DOHH2 (cell line): ENCODE measurements around the gene TCF20.

Experiments used
- H3F3A ChIP-seq: fragments of 200-600 bp; sonication (generic), shearing (Covaris generic); 2 replicates; pipeline ENCODE4 v1.6.0; 2016; ENCODE audit warnings: antibody characterized with exemption, mild to moderate bottlenecking; ENCODE audit not compliant: control insufficient read depth, insufficient read depth
- H3K27ac ChIP-seq: fragments of 200-600 bp; sonication (generic); 2 replicates; pipeline ENCODE4 v1.5.1; 2014; ENCODE audit warnings: low read depth, mild to moderate bottlenecking, low read length, moderate library complexity
- H3K27me3 ChIP-seq: fragments of 200-600 bp; sonication (generic); 2 replicates; pipeline ENCODE4 v1.6.1; 2014; ENCODE audit warnings: mild to moderate bottlenecking, low read length, mixed read lengths; ENCODE audit not compliant: control insufficient read depth
- H3K36me3 ChIP-seq: fragments of 200-600 bp; sonication (generic); 2 replicates; pipeline ENCODE4 v1.6.1; 2014; ENCODE audit warnings: mild to moderate bottlenecking, low read length, moderate library complexity, mixed read lengths; ENCODE audit not compliant: control insufficient read depth
- H3K4me1 ChIP-seq: fragments of 200-600 bp; sonication (generic); 2 replicates; pipeline ENCODE4 v1.6.1; 2014; ENCODE audit warnings: mild to moderate bottlenecking, low read length, mixed read lengths; ENCODE audit not compliant: control insufficient read depth
- H3K4me2 ChIP-seq: fragments of 200-600 bp; sonication (generic); 2 replicates; pipeline ENCODE4 v1.6.0; 2014; ENCODE audit warnings: mild to moderate bottlenecking, low read length, moderate library complexity
- H3K4me3 ChIP-seq: fragments of 200-600 bp; sonication (generic); 2 replicates; pipeline ENCODE4 v1.5.1; 2014; ENCODE audit warnings: mild to moderate bottlenecking, low read length, mixed read lengths
- H3K79me2 ChIP-seq: fragments of 200-600 bp; sonication (generic); 2 replicates; pipeline ENCODE4 v1.6.1; 2014; ENCODE audit warnings: mild to moderate bottlenecking, low read length, mixed read lengths; ENCODE audit not compliant: control insufficient read depth
- H3K9me2 ChIP-seq: fragments of 200-600 bp; sonication (generic); replicated peaks from 2 replicates; pipeline ENCODE4 v1.6.1; 2014; ENCODE audit warnings: mild to moderate bottlenecking, low read length, mixed read lengths; ENCODE audit not compliant: control insufficient read depth
- H3K9me3 ChIP-seq: fragments of 200-600 bp; sonication (generic); 2 replicates; pipeline ENCODE4 v1.6.1; 2014; ENCODE audit warnings: antibody characterized with exemption, low read length, mixed read lengths; ENCODE audit not compliant: control insufficient read depth, insufficient read depth
- H4K20me1 ChIP-seq: fragments of 200-600 bp; sonication (generic); 2 replicates; pipeline ENCODE4 v1.6.0; 2014; ENCODE audit warnings: low read depth, mild to moderate bottlenecking, antibody characterized with exemption, low read length, moderate library complexity; ENCODE audit not compliant: control insufficient read depth, insufficient read depth
- EZH2phosphoT487 ChIP-seq: fragments of 200-600 bp; sonication (generic); IDR thresholded peaks from 2 replicates; pipeline ENCODE4 v1.6.1; 2017; ENCODE audit warnings: borderline replicate concordance, mild to moderate bottlenecking, antibody characterized with exemption, low read length, moderate library complexity, mixed read lengths
- TF ChIP-seq, protein P1 (sequence below): fragments of 200-600 bp; sonication (generic); IDR thresholded peaks from one replicate; pipeline ENCODE4 v1.5.1; 2014; ENCODE audit warnings: antibody characterized with exemption, mild to moderate bottlenecking, low read depth, low read length; ENCODE audit not compliant: poor library complexity, severe bottlenecking

TCF20 gene

DNA sequence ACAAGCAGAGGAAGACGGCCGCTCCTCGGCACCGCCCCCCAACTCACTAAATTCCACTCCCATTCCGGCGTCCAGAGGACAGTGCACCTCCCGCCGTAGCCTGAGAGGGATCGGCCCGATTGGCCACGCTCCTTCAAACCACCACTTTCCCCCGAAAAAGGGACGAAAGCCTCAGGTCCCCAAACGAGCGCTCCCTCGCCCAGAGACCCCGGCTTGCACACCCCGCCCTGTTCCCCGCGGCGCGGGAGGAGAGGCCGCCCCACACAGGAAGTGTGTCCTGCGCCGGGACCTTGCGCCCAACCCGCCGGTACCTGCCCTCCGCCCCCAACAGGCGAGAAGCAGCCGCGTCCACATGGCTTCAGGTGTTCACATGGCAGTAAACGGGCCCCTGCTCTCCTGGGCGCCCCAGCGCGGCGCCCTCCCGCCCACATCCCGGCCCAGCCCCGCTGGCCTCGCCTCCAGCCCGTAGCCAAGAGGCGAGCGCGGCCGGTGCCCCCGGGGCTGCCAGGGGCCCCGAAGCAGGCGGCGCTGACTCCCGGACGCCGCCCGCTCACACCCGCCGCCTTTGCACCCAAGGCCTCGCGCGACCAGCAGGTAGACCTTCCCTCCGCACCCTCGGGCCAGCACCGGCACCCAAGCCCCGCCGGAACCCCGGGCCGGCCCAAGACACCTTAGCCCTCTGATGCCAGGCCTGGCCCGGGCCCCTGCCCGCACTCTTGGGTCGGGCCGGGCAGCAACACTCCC lies 849 bp downstream of the TCF20 start:
- TF ChIP-seq EZH2phosphoT487: no peak
- TF ChIP-seq, protein P1, sequence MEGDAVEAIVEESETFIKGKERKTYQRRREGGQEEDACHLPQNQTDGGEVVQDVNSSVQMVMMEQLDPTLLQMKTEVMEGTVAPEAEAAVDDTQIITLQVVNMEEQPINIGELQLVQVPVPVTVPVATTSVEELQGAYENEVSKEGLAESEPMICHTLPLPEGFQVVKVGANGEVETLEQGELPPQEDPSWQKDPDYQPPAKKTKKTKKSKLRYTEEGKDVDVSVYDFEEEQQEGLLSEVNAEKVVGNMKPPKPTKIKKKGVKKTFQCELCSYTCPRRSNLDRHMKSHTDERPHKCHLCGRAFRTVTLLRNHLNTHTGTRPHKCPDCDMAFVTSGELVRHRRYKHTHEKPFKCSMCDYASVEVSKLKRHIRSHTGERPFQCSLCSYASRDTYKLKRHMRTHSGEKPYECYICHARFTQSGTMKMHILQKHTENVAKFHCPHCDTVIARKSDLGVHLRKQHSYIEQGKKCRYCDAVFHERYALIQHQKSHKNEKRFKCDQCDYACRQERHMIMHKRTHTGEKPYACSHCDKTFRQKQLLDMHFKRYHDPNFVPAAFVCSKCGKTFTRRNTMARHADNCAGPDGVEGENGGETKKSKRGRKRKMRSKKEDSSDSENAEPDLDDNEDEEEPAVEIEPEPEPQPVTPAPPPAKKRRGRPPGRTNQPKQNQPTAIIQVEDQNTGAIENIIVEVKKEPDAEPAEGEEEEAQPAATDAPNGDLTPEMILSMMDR: peak; percentile 33
- Histone ChIP-seq H3K4me3 (peak overlapping the region; percentile 89), H3K36me3 (peaks cover 9% of the 10 kb centered on the region), H3K9me3 (no peaks in the 10 kb centered on the region), H3K4me1 (peaks cover 33% of the 10 kb centered on the region), H3K79me2 (peaks cover 56% of the 10 kb centered on the region), H3K27ac (peak overlapping the region; percentile 66), H3F3A (no peaks in the 10 kb centered on the region), H3K27me3 (no peaks in the 10 kb centered on the region), H4K20me1 (peaks cover 23% of the 10 kb centered on the region), H3K4me2 (peak overlapping the region; percentile 78), H3K9me2 (no peaks in the 10 kb centered on the region)

DNA sequence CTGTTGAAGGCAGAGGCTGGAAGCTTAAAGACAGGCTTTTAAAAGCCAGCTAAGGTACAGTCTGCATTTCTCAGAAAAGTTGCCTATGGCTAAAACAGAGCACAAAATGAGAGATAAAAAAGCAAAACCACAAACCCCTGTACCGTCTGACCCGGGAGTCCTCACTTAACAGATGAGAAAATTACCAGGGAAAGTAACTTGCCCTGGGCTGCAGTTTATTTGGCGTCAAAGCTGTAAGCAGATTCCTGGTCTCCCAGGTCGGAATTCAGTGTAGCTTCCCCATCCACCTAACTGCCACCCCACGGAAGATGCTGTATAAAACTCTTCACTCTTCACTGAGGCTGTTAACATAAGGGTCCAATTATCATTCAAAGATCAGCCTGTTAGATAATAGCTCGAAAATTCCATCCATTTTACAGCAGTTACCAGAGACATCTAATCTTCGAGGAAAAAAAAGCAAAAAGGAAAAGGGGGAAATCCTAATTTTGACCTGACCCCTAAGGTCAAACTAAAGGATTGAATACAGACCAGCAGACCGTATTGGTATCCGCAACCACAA lies 1.5 kb downstream of the TCF20 start:
- no peak for TF ChIP-seq EZH2phosphoT487
- TF ChIP-seq, protein P1: no peak
- H3K27ac ChIP-seq: no peak overlapping the region

GRCh38 chr22:42265321-42265720 lies 5.1 kb downstream of the TCF20 start:
- no peaks in the 10 kb centered on the region for H3K9me2 ChIP-seq
- TF ChIP-seq EZH2phosphoT487: no peak
- TF ChIP-seq, protein P1: no peak
- H3K4me2 ChIP-seq: no peak overlapping the region
- no peak overlapping the region for H3K27ac ChIP-seq
- H3K4me3 ChIP-seq: no peak overlapping the region
- H3K4me1 ChIP-seq: peaks cover 57% of the 10 kb centered on the region
- H3K9me3 ChIP-seq: no peaks in the 10 kb centered on the region
- H3K79me2 ChIP-seq: peaks cover 98% of the 10 kb centered on the region
- peaks cover 51% of the 10 kb centered on the region for H4K20me1 ChIP-seq
- no peaks in the 10 kb centered on the region for H3K27me3 ChIP-seq
- peaks cover 9% of the 10 kb centered on the region for H3K36me3 ChIP-seq
- no peaks in the 10 kb centered on the region for H3F3A ChIP-seq

More for the DNA sequence above, 1.5 kb downstream of the TCF20 start:
- peaks cover 39% of the 10 kb centered on the region for H3K4me1 ChIP-seq
- peak overlapping the region; percentile 89 for H3K4me3 ChIP-seq
- H3K79me2 ChIP-seq: peaks cover 62% of the 10 kb centered on the region
- H3K9me3 ChIP-seq: no peaks in the 10 kb centered on the region
- H3K36me3 ChIP-seq: peaks cover 9% of the 10 kb centered on the region
- H3K27me3 ChIP-seq: no peaks in the 10 kb centered on the region
- no peaks in the 10 kb centered on the region for H3K9me2 ChIP-seq
- H4K20me1 ChIP-seq: peaks cover 26% of the 10 kb centered on the region
- peak overlapping the region; percentile 78 for H3K4me2 ChIP-seq
- no peaks in the 10 kb centered on the region for H3F3A ChIP-seq
